ENCODE measurements around the gene ASXL1. TPM values are rescaled to one million over a fixed set of nuclear protein-coding genes. Genes with fewer than 3 reads are reported as not detected.

The ASXL1 gene
- total and polyA plus RNA-seq, 9 donors, result 31.6 to 85.1 (median 67.9) TPM

DNA sequence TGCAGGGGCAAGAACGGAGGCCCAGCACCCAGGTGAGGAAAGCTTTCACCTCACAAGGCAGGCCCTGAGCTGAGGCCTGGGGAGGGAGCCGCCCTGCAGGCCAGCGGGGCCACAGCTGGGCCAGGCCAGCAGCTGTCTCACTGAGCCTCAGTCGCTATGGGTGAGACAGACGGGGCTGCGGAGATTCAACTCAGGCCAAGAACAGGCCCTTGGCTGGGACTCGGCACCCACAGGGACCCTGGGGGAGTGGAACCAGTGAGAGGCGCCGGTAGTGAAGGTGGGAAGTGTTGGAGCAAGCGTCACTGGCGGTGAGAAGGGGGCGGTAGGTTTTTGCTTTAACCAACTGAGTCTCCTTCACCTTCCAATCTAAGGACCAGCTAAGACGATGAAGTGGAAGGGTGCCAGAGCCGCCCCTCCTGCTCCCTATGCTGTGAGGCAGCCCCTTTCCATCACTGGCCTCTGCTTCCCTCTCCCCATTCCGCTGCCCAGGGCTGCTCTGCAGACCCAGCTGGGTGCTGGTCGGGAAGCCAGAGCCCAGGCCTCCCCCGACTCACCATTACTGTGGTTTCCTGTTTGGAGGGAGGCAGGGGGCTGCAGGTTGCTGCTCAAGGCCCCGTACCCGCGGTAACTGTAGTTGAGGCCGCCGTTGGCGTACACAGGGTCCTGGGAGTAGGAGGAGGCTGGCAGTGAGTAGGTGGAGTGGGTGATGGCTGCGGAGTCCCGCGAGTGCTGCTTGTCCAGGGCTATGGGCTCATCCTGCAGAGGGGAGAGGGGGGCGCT, 93.7 kb downstream of the ASXL1 start:
- 63 to 75% (median 72%) methylated on average over 25 to 27 of the region's 27 CpGs for WGBS, 3 donors
- H3K27me3 ChIP-seq, result no peaks in the 10 kb centered on the region
- no peaks in the 10 kb centered on the region for H3K9me3 ChIP-seq
- no peak overlapping the region for H3K27ac ChIP-seq
- peaks cover 27% of the 10 kb centered on the region for H3K4me1 ChIP-seq (ENCODE audit: insufficient read depth)
- intact Hi-C loops (cut with DNase I), result no loop called here
- peak in 1 of 5 donors; percentile 25 for DNase-seq
- H3K36me3 ChIP-seq, result no peaks in the 10 kb centered on the region
- no peak for TF ChIP-seq EP300 (IDR thresholded peaks at IDR 0.05)
- no peak for TF ChIP-seq POLR2A (IDR thresholded peaks at IDR 0.05)
- TF ChIP-seq, protein P1, sequence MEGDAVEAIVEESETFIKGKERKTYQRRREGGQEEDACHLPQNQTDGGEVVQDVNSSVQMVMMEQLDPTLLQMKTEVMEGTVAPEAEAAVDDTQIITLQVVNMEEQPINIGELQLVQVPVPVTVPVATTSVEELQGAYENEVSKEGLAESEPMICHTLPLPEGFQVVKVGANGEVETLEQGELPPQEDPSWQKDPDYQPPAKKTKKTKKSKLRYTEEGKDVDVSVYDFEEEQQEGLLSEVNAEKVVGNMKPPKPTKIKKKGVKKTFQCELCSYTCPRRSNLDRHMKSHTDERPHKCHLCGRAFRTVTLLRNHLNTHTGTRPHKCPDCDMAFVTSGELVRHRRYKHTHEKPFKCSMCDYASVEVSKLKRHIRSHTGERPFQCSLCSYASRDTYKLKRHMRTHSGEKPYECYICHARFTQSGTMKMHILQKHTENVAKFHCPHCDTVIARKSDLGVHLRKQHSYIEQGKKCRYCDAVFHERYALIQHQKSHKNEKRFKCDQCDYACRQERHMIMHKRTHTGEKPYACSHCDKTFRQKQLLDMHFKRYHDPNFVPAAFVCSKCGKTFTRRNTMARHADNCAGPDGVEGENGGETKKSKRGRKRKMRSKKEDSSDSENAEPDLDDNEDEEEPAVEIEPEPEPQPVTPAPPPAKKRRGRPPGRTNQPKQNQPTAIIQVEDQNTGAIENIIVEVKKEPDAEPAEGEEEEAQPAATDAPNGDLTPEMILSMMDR (IDR thresholded peaks at IDR 0.05), result no peak
- no peak overlapping the region for H3K4me3 ChIP-seq

DNA sequence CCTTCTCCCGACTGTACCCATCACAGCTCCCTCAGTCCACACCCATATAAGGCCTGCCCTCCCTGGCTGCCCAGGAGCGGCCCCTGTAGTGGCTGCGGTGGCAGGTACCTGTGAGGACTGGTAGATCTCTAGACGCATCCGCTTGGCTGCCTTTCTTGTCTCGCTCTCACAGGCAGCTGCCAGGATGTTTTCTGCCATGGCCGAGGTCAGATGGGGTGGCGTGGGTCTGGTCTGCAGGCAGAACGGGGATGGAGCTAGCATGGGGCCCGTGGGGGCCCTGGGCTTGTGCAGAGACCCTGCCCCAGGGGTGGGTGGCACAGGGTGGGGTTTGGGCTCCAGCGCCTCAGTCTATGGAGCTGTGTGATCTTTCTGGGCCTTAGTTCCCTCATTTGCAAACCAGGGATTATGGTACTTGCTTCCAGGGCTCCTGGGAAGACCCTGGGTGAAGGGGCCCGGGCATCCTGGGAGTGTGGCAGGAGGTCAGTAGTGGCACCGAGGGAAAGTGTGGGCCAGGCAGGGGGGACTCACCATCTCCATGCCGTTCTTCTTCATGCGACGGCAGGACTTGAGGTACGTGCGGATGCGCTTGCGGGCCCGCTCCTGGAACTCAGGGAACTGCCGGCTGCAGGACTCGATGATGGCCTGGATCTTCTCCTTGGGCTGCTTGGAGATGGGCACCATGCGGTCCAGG, 94.8 kb downstream of the ASXL1 start:
- DNase-seq, result peak in 2 of 5 donors; percentile 20
- intact Hi-C loops (cut with DNase I), result no loop called here
- Histone ChIP-seq H3K27ac (no peak overlapping the region), H3K9me3 (no peaks in the 10 kb centered on the region), H3K4me3 (no peak overlapping the region), H3K27me3 (no peaks in the 10 kb centered on the region), H3K4me1 (ENCODE audit: insufficient read depth) (peaks cover 31% of the 10 kb centered on the region), H3K36me3 (no peaks in the 10 kb centered on the region)
- 90 to 92% (median 90%) methylated on average over 24 of the region's 24 CpGs for WGBS, 3 donors
- TF ChIP-seq POLR2A (IDR thresholded peaks at IDR 0.05), result no peak
- TF ChIP-seq, protein P1 (IDR thresholded peaks at IDR 0.05), result no peak

DNA sequence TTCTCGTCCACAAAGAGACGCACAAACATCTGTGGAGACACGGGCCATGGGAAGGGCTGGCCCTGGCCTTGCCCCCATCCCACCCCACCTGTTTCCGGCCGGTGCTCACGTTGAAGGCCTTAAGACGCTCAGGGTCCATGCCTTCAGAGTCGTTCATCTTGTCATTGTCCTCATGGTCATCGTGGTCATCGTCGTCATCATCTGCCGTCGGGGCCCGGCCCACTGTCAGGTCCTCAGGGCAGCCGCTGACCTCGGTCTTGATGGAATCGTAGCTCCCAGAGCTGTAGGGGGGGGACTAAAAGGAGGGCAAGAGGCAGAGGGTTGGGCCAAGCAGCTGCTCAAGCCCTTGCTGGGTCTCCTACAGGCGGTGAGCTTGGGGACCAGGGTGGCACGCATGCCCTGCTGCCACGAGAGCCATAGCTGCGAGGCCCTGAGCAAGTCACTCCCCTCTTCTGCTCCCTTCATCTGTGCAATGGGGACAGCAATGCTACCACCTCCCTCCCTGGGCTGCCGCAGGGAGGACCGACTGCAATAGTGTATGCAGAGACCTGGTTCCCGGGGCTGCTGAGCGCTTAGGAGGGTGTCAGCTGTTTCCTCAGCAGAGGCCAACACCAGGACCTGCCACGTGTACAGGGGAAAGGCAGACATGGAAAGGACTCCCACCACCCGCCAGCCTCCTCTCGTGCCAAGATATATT, 95.5 kb downstream of the ASXL1 start:
- Histone ChIP-seq H3K4me3 (no peak overlapping the region), H3K4me1 (ENCODE audit: insufficient read depth) (peaks cover 26% of the 10 kb centered on the region), H3K27ac (no peak overlapping the region), H3K9me3 (no peaks in the 10 kb centered on the region), H3K36me3 (no peaks in the 10 kb centered on the region), H3K27me3 (no peaks in the 10 kb centered on the region)
- DNase-seq, result peak in 3 of 5 donors; percentile 12 to 31 (median 18)
- TF ChIP-seq POLR2A (IDR thresholded peaks at IDR 0.05), result no peak
- TF ChIP-seq, protein P1 (IDR thresholded peaks at IDR 0.05), result no peak
- 80 to 87% (median 84%) methylated on average over 28 of the region's 28 CpGs for WGBS, 3 donors
- intact Hi-C loops (cut with DNase I), result no loop called here

Measured in ovary (tissue), 9 donors.